Fibroblast of mammary gland (primary cell): ENCODE data around the gene RAB7A.
A peak's percentile ranks its signal among the peaks of the same experiment; 100 is the strongest.

Experiments used
- DNase-seq: peaks from one replicate; pipeline ENCODE4 v3.0.0-alpha.2; 2010; ENCODE audit warnings: low read depth
- H3K4me3 ChIP-seq: 2 replicates; pipeline ENCODE4 v1.5.1; 2011; ENCODE audit warnings: low read depth, mild to moderate bottlenecking, low read length, moderate library complexity; ENCODE audit not compliant: control insufficient read depth
- CTCF ChIP-seq: conservative IDR thresholded peaks from 2 replicates; pipeline ENCODE4 v1.5.1; 2011; ENCODE audit warnings: low read depth, low read length, inconsistent platforms; ENCODE audit not compliant: control insufficient read depth, insufficient read depth

The RAB7A gene

GRCh38 chr3:128804811-128805155 lies 78.8 kb downstream of the RAB7A start:
- no peak for TF ChIP-seq CTCF
- H3K4me3 ChIP-seq: no peak overlapping the region
- DNase-seq: peak; percentile 35

- TF ChIP-seq CTCF: no peak
- H3K4me3 ChIP-seq: no peak overlapping the region
- peak; percentile 61 for DNase-seq
These were observed 79.8 kb downstream of the RAB7A start for GRCh38 chr3:128805772-128806171.

- no peak for TF ChIP-seq CTCF
- no peak for DNase-seq
- no peak overlapping the region for H3K4me3 ChIP-seq
These were observed 80.6 kb downstream of the RAB7A start for GRCh38 chr3:128806588-128806987.

GRCh38 chr3:128807186-128807830 lies 81.3 kb downstream of the RAB7A start:
- no peak for DNase-seq
- H3K4me3 ChIP-seq: no peak overlapping the region
- no peak for TF ChIP-seq CTCF

GRCh38 chr3:128808672-128809071 lies 82.7 kb downstream of the RAB7A start:
- H3K4me3 ChIP-seq: no peak overlapping the region
- no peak for TF ChIP-seq CTCF
- no peak for DNase-seq

- H3K4me3 ChIP-seq: no peak overlapping the region
- DNase-seq: no peak
- no peak for TF ChIP-seq CTCF
These were observed 87.1 kb downstream of the RAB7A start for GRCh38 chr3:128813097-128813496.

- no peak overlapping the region for H3K4me3 ChIP-seq
- no peak for TF ChIP-seq CTCF
- DNase-seq: no peak
These were observed 88.1 kb downstream of the RAB7A start for GRCh38 chr3:128814060-128814459.
